IPS-15b (cell line): Measurements from ENCODE around the gene SLC39A12.
"Not testable (repeated sequence)": the region's sequence is repeated elsewhere in the genome, so short reads cannot be mapped to it uniquely, and the experiment has no call there.

Experiments used
- H3K27me3 ChIP-seq: one replicate; pipeline ENCODE4 v1.6.1; 2013; ENCODE audit warnings: low read length; ENCODE audit not compliant: control insufficient read depth, insufficient read depth
- H3K36me3 ChIP-seq: one replicate; pipeline ENCODE4 v1.6.1; 2013; ENCODE audit warnings: low read length; ENCODE audit not compliant: control insufficient read depth, insufficient read depth
- H3K4me1 ChIP-seq: one replicate; pipeline ENCODE4 v1.6.1; 2013; ENCODE audit warnings: mild to moderate bottlenecking, low read length; ENCODE audit not compliant: control insufficient read depth, insufficient read depth
- H3K4me3 ChIP-seq: one replicate; pipeline ENCODE4 v1.5.1; 2013; ENCODE audit warnings: low read depth, low read length
- H3K9ac ChIP-seq: one replicate; pipeline ENCODE4 v1.6.1; 2013; ENCODE audit warnings: low read depth, mild to moderate bottlenecking, low read length
- H3K9me3 ChIP-seq: one replicate; pipeline ENCODE4 v1.6.1; 2013; ENCODE audit warnings: mild to moderate bottlenecking, low read length; ENCODE audit not compliant: control insufficient read depth, insufficient read depth

The SLC39A12 gene

GRCh38 chr10:17921378-17921777 is 30.3 kb upstream of the SLC39A12 start:
- Histone ChIP-seq H3K27me3 (no peaks in the 10 kb centered on the region), H3K9ac (no peak overlapping the region), H3K4me1 (peaks cover 5% of the 10 kb centered on the region), H3K4me3 (no peak overlapping the region), H3K9me3 (no peaks in the 10 kb centered on the region), H3K36me3 (no peaks in the 10 kb centered on the region)

- Histone ChIP-seq H3K4me1 (no peaks in the 10 kb centered on the region), H3K9me3 (no peaks in the 10 kb centered on the region), H3K9ac (no peak overlapping the region), H3K36me3 (no peaks in the 10 kb centered on the region), H3K27me3 (no peaks in the 10 kb centered on the region), H3K4me3 (no peak overlapping the region)
Measured at GRCh38 chr10:17923728-17924127, 28.0 kb upstream of the SLC39A12 start.

- Histone ChIP-seq H3K4me3 (no peak overlapping the region), H3K9ac (no peak overlapping the region), H3K9me3 (no peaks in the 10 kb centered on the region), H3K4me1 (no peaks in the 10 kb centered on the region), H3K36me3 (no peaks in the 10 kb centered on the region), H3K27me3 (no peaks in the 10 kb centered on the region)
Measured at GRCh38 chr10:17943033-17943745, 8.5 kb upstream of the SLC39A12 start.

GRCh38 chr10:17950269-17950668 is 1.4 kb upstream of the SLC39A12 start:
- H3K36me3 ChIP-seq, H3K9me3 ChIP-seq, H3K9ac ChIP-seq, H3K4me3 ChIP-seq, H3K27me3 ChIP-seq, H3K4me1 ChIP-seq: not testable (repeated sequence)

GRCh38 chr10:17950726-17951125 is 992 bp upstream of the SLC39A12 start:
- Histone ChIP-seq H3K4me1 (no peaks in the 10 kb centered on the region), H3K9ac (no peak overlapping the region), H3K4me3 (no peak overlapping the region), H3K9me3 (no peaks in the 10 kb centered on the region), H3K27me3 (no peaks in the 10 kb centered on the region), H3K36me3 (no peaks in the 10 kb centered on the region)

GRCh38 chr10:17954372-17954771 is 2.7 kb downstream of the SLC39A12 start:
- not testable (repeated sequence) for H3K9me3 ChIP-seq, H3K4me1 ChIP-seq, H3K4me3 ChIP-seq, H3K9ac ChIP-seq, H3K27me3 ChIP-seq, H3K36me3 ChIP-seq

- Histone ChIP-seq H3K27me3 (no peaks in the 10 kb centered on the region), H3K9me3 (no peaks in the 10 kb centered on the region), H3K4me1 (no peaks in the 10 kb centered on the region), H3K4me3 (no peak overlapping the region), H3K9ac (no peak overlapping the region), H3K36me3 (no peaks in the 10 kb centered on the region)
Measured at GRCh38 chr10:17954861-17955260, 3.1 kb downstream of the SLC39A12 start.

GRCh38 chr10:17958049-17958448 is 6.3 kb downstream of the SLC39A12 start:
- Histone ChIP-seq H3K27me3 (no peaks in the 10 kb centered on the region), H3K9ac (no peak overlapping the region), H3K9me3 (no peaks in the 10 kb centered on the region)

GRCh38 chr10:17959870-17960269 is 8.2 kb downstream of the SLC39A12 start:
- no peak overlapping the region for H3K4me3 ChIP-seq
- H3K9me3 ChIP-seq, result no peaks in the 10 kb centered on the region
- H3K36me3 ChIP-seq, result no peaks in the 10 kb centered on the region
- no peaks in the 10 kb centered on the region for H3K4me1 ChIP-seq
- H3K27me3 ChIP-seq, result no peaks in the 10 kb centered on the region
- no peak overlapping the region for H3K9ac ChIP-seq

More at GRCh38 chr10:17958049-17958448, 6.3 kb downstream of the SLC39A12 start:
- Histone ChIP-seq H3K4me1 (no peaks in the 10 kb centered on the region), H3K36me3 (no peaks in the 10 kb centered on the region), H3K4me3 (no peak overlapping the region)

- no peaks in the 10 kb centered on the region for H3K27me3 ChIP-seq
- no peak overlapping the region for H3K9ac ChIP-seq
- H3K4me1 ChIP-seq, result no peaks in the 10 kb centered on the region
- H3K4me3 ChIP-seq, result no peak overlapping the region
- no peaks in the 10 kb centered on the region for H3K9me3 ChIP-seq
- H3K36me3 ChIP-seq, result no peaks in the 10 kb centered on the region
Measured at GRCh38 chr10:17961551-17962422, 10.1 kb downstream of the SLC39A12 start.

- no peaks in the 10 kb centered on the region for H3K9me3 ChIP-seq
Measured at GRCh38 chr10:17963431-17963830, 11.7 kb downstream of the SLC39A12 start.

GRCh38 chr10:17965649-17966235 is 14.0 kb downstream of the SLC39A12 start:
- no peaks in the 10 kb centered on the region for H3K27me3 ChIP-seq
- H3K36me3 ChIP-seq, result no peaks in the 10 kb centered on the region
- no peaks in the 10 kb centered on the region for H3K9me3 ChIP-seq
- H3K4me3 ChIP-seq, result no peak overlapping the region
- H3K9ac ChIP-seq, result no peak overlapping the region
- no peaks in the 10 kb centered on the region for H3K4me1 ChIP-seq

More at GRCh38 chr10:17963431-17963830, 11.7 kb downstream of the SLC39A12 start:
- Histone ChIP-seq H3K36me3 (no peaks in the 10 kb centered on the region), H3K4me3 (no peak overlapping the region), H3K27me3 (no peaks in the 10 kb centered on the region), H3K9ac (no peak overlapping the region), H3K4me1 (no peaks in the 10 kb centered on the region)
